Measurements from ENCODE around the gene PWWP2A. TPM values are rescaled to one million over a fixed set of nuclear protein-coding genes. Genes with fewer than 3 reads are reported as not detected.

The PWWP2A gene
- total RNA-seq, 1 donor from 2014 or later = 22.7 TPM

GRCh38 chr5:160108124-160108523, 11.1 kb downstream of the PWWP2A start:
- intact Hi-C loops (cut with micrococcal nuclease) = no loop called here
- H3K27ac Mint-ChIP-seq = no peak overlapping the region
- H3K4me3 Mint-ChIP-seq (ENCODE audit: low read depth) = no peak overlapping the region

GRCh38 chr5:160105686-160106360, 13.4 kb downstream of the PWWP2A start:
- Mint-ChIP-seq H3K4me1 (ENCODE audit: low read depth) (peaks cover 10% of the 10 kb centered on the region), H3K9me3 (no peaks in the 10 kb centered on the region), H3K27ac (no peak overlapping the region), H3K36me3 (ENCODE audit: low read depth) (peaks cover 33% of the 10 kb centered on the region), H3K27me3 (ENCODE audit: low read depth) (no peaks in the 10 kb centered on the region), H3K4me3 (ENCODE audit: low read depth) (no peak overlapping the region)
- intact Hi-C loops (cut with micrococcal nuclease) = no loop called here
- no peak for DNase-seq (ENCODE audit: low spot score)

More at GRCh38 chr5:160108124-160108523, 11.1 kb downstream of the PWWP2A start:
- Mint-ChIP-seq H3K27me3 (ENCODE audit: low read depth) (no peaks in the 10 kb centered on the region), H3K4me1 (ENCODE audit: low read depth) (peaks cover 10% of the 10 kb centered on the region), H3K36me3 (ENCODE audit: low read depth) (peaks cover 44% of the 10 kb centered on the region), H3K9me3 (no peaks in the 10 kb centered on the region)
- DNase-seq (ENCODE audit: low spot score) = no peak

GRCh38 chr5:160097991-160098390, 21.3 kb downstream of the PWWP2A start:
- Mint-ChIP-seq H3K4me3 (ENCODE audit: low read depth) (no peak overlapping the region), H3K27me3 (ENCODE audit: low read depth) (no peaks in the 10 kb centered on the region), H3K36me3 (ENCODE audit: low read depth) (peaks cover 37% of the 10 kb centered on the region), H3K27ac (no peak overlapping the region), H3K9me3 (no peaks in the 10 kb centered on the region), H3K4me1 (ENCODE audit: low read depth) (peaks cover 22% of the 10 kb centered on the region)
- DNase-seq (ENCODE audit: low spot score) = no peak
- intact Hi-C loops (cut with micrococcal nuclease) = no loop called here

GRCh38 chr5:160096178-160096577, 23.1 kb downstream of the PWWP2A start:
- Mint-ChIP-seq H3K4me3 (ENCODE audit: low read depth) (no peak overlapping the region), H3K9me3 (no peaks in the 10 kb centered on the region), H3K36me3 (ENCODE audit: low read depth) (peaks cover 51% of the 10 kb centered on the region), H3K27me3 (ENCODE audit: low read depth) (no peaks in the 10 kb centered on the region), H3K27ac (no peak overlapping the region), H3K4me1 (ENCODE audit: low read depth) (peaks cover 27% of the 10 kb centered on the region)
- intact Hi-C loops (cut with micrococcal nuclease) = no loop called here
- DNase-seq (ENCODE audit: low spot score) = no peak

- peaks cover 27% of the 10 kb centered on the region for H3K4me1 Mint-ChIP-seq (ENCODE audit: low read depth)
- H3K36me3 Mint-ChIP-seq (ENCODE audit: low read depth) = peaks cover 49% of the 10 kb centered on the region
- no peak for DNase-seq (ENCODE audit: low spot score)
- no peaks in the 10 kb centered on the region for H3K9me3 Mint-ChIP-seq
- H3K4me3 Mint-ChIP-seq (ENCODE audit: low read depth) = peak overlapping the region; percentile 35
- no peaks in the 10 kb centered on the region for H3K27me3 Mint-ChIP-seq (ENCODE audit: low read depth)
- intact Hi-C loops (cut with micrococcal nuclease) = no loop called here
- H3K27ac Mint-ChIP-seq = peak overlapping the region; percentile 50
These were observed 26.1 kb downstream of the PWWP2A start for GRCh38 chr5:160092960-160093707.

GRCh38 chr5:160092514-160092913, 26.7 kb downstream of the PWWP2A start:
- Mint-ChIP-seq H3K36me3 (ENCODE audit: low read depth) (peaks cover 45% of the 10 kb centered on the region), H3K27me3 (ENCODE audit: low read depth) (no peaks in the 10 kb centered on the region), H3K9me3 (no peaks in the 10 kb centered on the region), H3K27ac (no peak overlapping the region), H3K4me3 (ENCODE audit: low read depth) (no peak overlapping the region), H3K4me1 (ENCODE audit: low read depth) (peaks cover 27% of the 10 kb centered on the region)
- intact Hi-C loops (cut with micrococcal nuclease) = no loop called here
- no peak for DNase-seq (ENCODE audit: low spot score)

- H3K36me3 Mint-ChIP-seq (ENCODE audit: low read depth) = peaks cover 39% of the 10 kb centered on the region
- H3K9me3 Mint-ChIP-seq = no peaks in the 10 kb centered on the region
- no peak overlapping the region for H3K27ac Mint-ChIP-seq
- intact Hi-C loops (cut with micrococcal nuclease) = no loop called here
- H3K4me3 Mint-ChIP-seq (ENCODE audit: low read depth) = no peak overlapping the region
- no peak for DNase-seq (ENCODE audit: low spot score)
- peaks cover 21% of the 10 kb centered on the region for H3K4me1 Mint-ChIP-seq (ENCODE audit: low read depth)
- H3K27me3 Mint-ChIP-seq (ENCODE audit: low read depth) = no peaks in the 10 kb centered on the region
These were observed 29.2 kb downstream of the PWWP2A start for GRCh38 chr5:160090059-160090458.

GRCh38 chr5:160089531-160089930, 29.7 kb downstream of the PWWP2A start:
- H3K4me3 Mint-ChIP-seq (ENCODE audit: low read depth) = no peak overlapping the region
- peaks cover 37% of the 10 kb centered on the region for H3K36me3 Mint-ChIP-seq (ENCODE audit: low read depth)
- peaks cover 20% of the 10 kb centered on the region for H3K4me1 Mint-ChIP-seq (ENCODE audit: low read depth)
- intact Hi-C loops (cut with micrococcal nuclease) = no loop called here
- H3K27me3 Mint-ChIP-seq (ENCODE audit: low read depth) = no peaks in the 10 kb centered on the region
- H3K27ac Mint-ChIP-seq = no peak overlapping the region
- DNase-seq (ENCODE audit: low spot score) = no peak
- H3K9me3 Mint-ChIP-seq = no peaks in the 10 kb centered on the region

GRCh38 chr5:160088805-160089204, 30.4 kb downstream of the PWWP2A start:
- no peak overlapping the region for H3K27ac Mint-ChIP-seq
- peaks cover 13% of the 10 kb centered on the region for H3K4me1 Mint-ChIP-seq (ENCODE audit: low read depth)
- intact Hi-C loops (cut with micrococcal nuclease) = no loop called here

GRCh38 chr5:160087199-160087598, 32.1 kb downstream of the PWWP2A start:
- peaks cover 14% of the 10 kb centered on the region for H3K36me3 Mint-ChIP-seq (ENCODE audit: low read depth)
- H3K4me1 Mint-ChIP-seq (ENCODE audit: low read depth) = peaks cover 1% of the 10 kb centered on the region
- no peak overlapping the region for H3K4me3 Mint-ChIP-seq (ENCODE audit: low read depth)
- H3K27me3 Mint-ChIP-seq (ENCODE audit: low read depth) = no peaks in the 10 kb centered on the region
- intact Hi-C loops (cut with micrococcal nuclease) = no loop called here
- no peaks in the 10 kb centered on the region for H3K9me3 Mint-ChIP-seq
- no peak overlapping the region for H3K27ac Mint-ChIP-seq
- no peak for DNase-seq (ENCODE audit: low spot score)

More at GRCh38 chr5:160088805-160089204, 30.4 kb downstream of the PWWP2A start:
- Mint-ChIP-seq H3K36me3 (ENCODE audit: low read depth) (peaks cover 30% of the 10 kb centered on the region), H3K4me3 (ENCODE audit: low read depth) (no peak overlapping the region), H3K27me3 (ENCODE audit: low read depth) (no peaks in the 10 kb centered on the region), H3K9me3 (no peaks in the 10 kb centered on the region)
- no peak for DNase-seq (ENCODE audit: low spot score)

- Mint-ChIP-seq H3K27me3 (ENCODE audit: low read depth) (no peaks in the 10 kb centered on the region), H3K4me1 (ENCODE audit: low read depth) (no peaks in the 10 kb centered on the region), H3K27ac (no peak overlapping the region), H3K9me3 (no peaks in the 10 kb centered on the region), H3K36me3 (ENCODE audit: low read depth) (no peaks in the 10 kb centered on the region), H3K4me3 (ENCODE audit: low read depth) (no peak overlapping the region)
- intact Hi-C loops (cut with micrococcal nuclease) = loop anchor here (5.0 kb wide), 1 partner anchor 33 kb away; the partner anchor contains the start of gene PWWP2A
- DNase-seq (ENCODE audit: low spot score) = no peak
These were observed 35.1 kb downstream of the PWWP2A start for GRCh38 chr5:160084144-160084543.

GRCh38 chr5:160083501-160083900, 35.7 kb downstream of the PWWP2A start:
- Mint-ChIP-seq H3K4me3 (ENCODE audit: low read depth) (no peak overlapping the region), H3K9me3 (no peaks in the 10 kb centered on the region), H3K36me3 (ENCODE audit: low read depth) (no peaks in the 10 kb centered on the region), H3K27ac (no peak overlapping the region), H3K27me3 (ENCODE audit: low read depth) (no peaks in the 10 kb centered on the region), H3K4me1 (ENCODE audit: low read depth) (no peaks in the 10 kb centered on the region)
- intact Hi-C loops (cut with micrococcal nuclease) = loop anchor here (5.0 kb wide), 1 partner anchor 34 kb away; the partner anchor contains the start of gene PWWP2A
- no peak for DNase-seq (ENCODE audit: low spot score)
